GM23338 (cell line): ENCODE measurements around the gene USP46. TPM values are rescaled to one million over a fixed set of nuclear protein-coding genes. Genes with fewer than 3 reads are reported as not detected.

Experiments used
- ATAC-seq: fragments of 200-7000 bp; cut with Tn5 transposase; 3 replicates; pipeline ENCODE4 v1.9.1; 2020
- DNase-seq: peaks from one replicate; pipeline ENCODE4 v3.0.0-alpha.2; 2015; ENCODE audit warnings: low spot score
- H2AFZ ChIP-seq: fragments of 200-600 bp; sonication (generic); 2 replicates; pipeline ENCODE4 v1.8.0; 2016; ENCODE audit warnings: antibody characterized with exemption, mild to moderate bottlenecking, moderate library complexity
- H3F3A ChIP-seq: fragments of 200-600 bp; sonication (generic); replicated peaks from 2 replicates; pipeline ENCODE4 v1.8.0; 2017; ENCODE audit warnings: antibody characterized with exemption, mixed run types, low read depth
- H3K27ac ChIP-seq: fragments of 200-600 bp; sonication (generic); 2 replicates; pipeline ENCODE4 v1.6.1; 2016; ENCODE audit warnings: low read depth
- H3K27me3 ChIP-seq: fragments of 200-600 bp; sonication (generic); 2 replicates; pipeline ENCODE4 v1.8.0; 2016; ENCODE audit warnings: mild to moderate bottlenecking, mixed run types, moderate library complexity; ENCODE audit not compliant: insufficient read depth
- H3K36me3 ChIP-seq: fragments of 200-600 bp; sonication (generic); 2 replicates; pipeline ENCODE4 v1.8.0; 2016; ENCODE audit warnings: mild to moderate bottlenecking; ENCODE audit not compliant: insufficient read depth
- H3K4me1 ChIP-seq: fragments of 200-600 bp; sonication (generic); 2 replicates; pipeline ENCODE4 v1.8.0; 2016; ENCODE audit warnings: mild to moderate bottlenecking, moderate library complexity; ENCODE audit not compliant: insufficient read depth
- H3K4me2 ChIP-seq: fragments of 200-600 bp; sonication (generic); 2 replicates; pipeline ENCODE4 v1.7.1; 2017; ENCODE audit warnings: mixed run types
- H3K4me3 ChIP-seq: fragments of 200-600 bp; sonication (generic); 2 replicates; pipeline ENCODE4 v1.6.1; 2016; ENCODE audit warnings: mixed run types
- H3K79me2 ChIP-seq: fragments of 200-600 bp; sonication (generic); replicated peaks from 2 replicates; pipeline ENCODE4 v1.8.0; 2017; ENCODE audit warnings: mild to moderate bottlenecking; ENCODE audit not compliant: insufficient read depth
- H3K9me2 ChIP-seq: fragments of 200-600 bp; sonication (generic); 2 replicates; pipeline ENCODE4 v1.8.0; 2017; ENCODE audit not compliant: insufficient read depth
- H4K20me1 ChIP-seq: fragments of 200-600 bp; sonication (generic); replicated peaks from 2 replicates; pipeline ENCODE4 v1.8.0; 2017; ENCODE audit warnings: mild to moderate bottlenecking; ENCODE audit not compliant: insufficient read depth
- H3K27ac Mint-ChIP-seq: 2 replicates; pipeline ENCODE4 v1.8.0; 2020; ENCODE audit warnings: inconsistent platforms, mild to moderate bottlenecking, moderate library complexity, mixed read lengths
- H3K27me3 Mint-ChIP-seq: 3 replicates; pipeline ENCODE4 v1.8.0; 2022; ENCODE audit warnings: low read depth, mild to moderate bottlenecking, moderate library complexity, mixed read lengths, inconsistent platforms; ENCODE audit not compliant: insufficient read depth, poor library complexity
- H3K36me3 Mint-ChIP-seq: 3 replicates; pipeline ENCODE4 v1.8.0; 2021; ENCODE audit warnings: low read depth, mild to moderate bottlenecking, inconsistent platforms, moderate library complexity, mixed read lengths
- H3K4me1 Mint-ChIP-seq: 3 replicates; pipeline ENCODE4 v1.8.0; 2020; ENCODE audit warnings: mild to moderate bottlenecking, inconsistent platforms, mixed read lengths
- H3K4me3 Mint-ChIP-seq: 3 replicates; pipeline ENCODE4 v1.8.0; 2021; ENCODE audit warnings: moderate library complexity, mild to moderate bottlenecking, inconsistent platforms, mixed read lengths
- H3K9me3 Mint-ChIP-seq: 3 replicates; pipeline ENCODE4 v1.8.0; 2020; ENCODE audit warnings: moderate library complexity, mild to moderate bottlenecking, inconsistent platforms, mixed read lengths
- EZH2phosphoT487 ChIP-seq: fragments of 200-600 bp; sonication (generic); IDR thresholded peaks from one replicate; pipeline ENCODE4 v1.8.1; 2018; ENCODE audit warnings: antibody characterized with exemption; ENCODE audit not compliant: unreplicated experiment
- NANOG ChIP-seq: IDR thresholded peaks from 2 replicates; pipeline ENCODE4 v1.6.1; 2016; ENCODE audit warnings: antibody characterized with exemption, borderline replicate concordance
- STAT1 ChIP-seq: IDR thresholded peaks from one replicate; pipeline ENCODE4 v1.6.1; 2016; ENCODE audit warnings: antibody characterized with exemption; ENCODE audit not compliant: unreplicated experiment
- ZNF462 ChIP-seq: fragments of 250-450 bp; sonication (Bioruptor Pico); IDR thresholded peaks from 2 replicates; pipeline ENCODE4 v1.5.0; 2020; ENCODE audit warnings: mild to moderate bottlenecking, moderate library complexity
- polyA plus RNA-seq: library from polyadenylated mRNA; unstranded; fragments of >200 nt; fragmentation: Nextera tagmentation; extraction: Ambion mirVana; gene quantifications from 2 replicates; pipeline ENCODE4 v1.2.1, GENCODE V29; 2016
- total RNA-seq: library from RNA; depleted of rRNA; stranded (reverse); fragments of >200 nt; shearing (Covaris generic); gene quantifications from 2 replicates; pipeline ENCODE4 v1.2.3, GENCODE V29; 2014
- TF ChIP-seq, protein P1 (sequence below): IDR thresholded peaks from 2 replicates; pipeline ENCODE4 v1.6.1; 2016; ENCODE audit warnings: antibody characterized with exemption

USP46 gene
- total and polyA plus RNA-seq, 2 experiments from 2014 or later: 40.5 to 59.4 TPM

- TF ChIP-seq ZNF462 (CRISPR knock-in tag) (no peak), EZH2phosphoT487 (no peak), STAT1 (no peak)
Observed at GRCh38 chr4:52657292-52657617, 1.8 kb downstream of the USP46 start (continued).

- Histone ChIP-seq H3K79me2 (peaks cover 82% of the 10 kb centered on the region), H2AFZ (no peak overlapping the region), H3F3A (peaks cover 3% of the 10 kb centered on the region; the same call in 1 of the 2 replicates), H3K27ac (0 out of 2 replicates have a peak overlapping the region, but pooled peaks have one; percentile 18), H3K36me3 (no peaks in the 10 kb centered on the region), H3K9me2 (no peaks in the 10 kb centered on the region), H3K4me1 (peaks cover 41% of the 10 kb centered on the region), H4K20me1 (peaks cover 20% of the 10 kb centered on the region), H3K4me3 (0 out of 2 replicates have a peak overlapping the region, but pooled peaks have one; percentile 2), H3K4me2 (peak overlapping the region; percentile 94; the same call in 1 of the 2 replicates), H3K27me3 (peaks cover 6% of the 10 kb centered on the region)
- TF ChIP-seq NANOG: no peak
- TF ChIP-seq EZH2phosphoT487: no peak
- TF ChIP-seq, protein P1, sequence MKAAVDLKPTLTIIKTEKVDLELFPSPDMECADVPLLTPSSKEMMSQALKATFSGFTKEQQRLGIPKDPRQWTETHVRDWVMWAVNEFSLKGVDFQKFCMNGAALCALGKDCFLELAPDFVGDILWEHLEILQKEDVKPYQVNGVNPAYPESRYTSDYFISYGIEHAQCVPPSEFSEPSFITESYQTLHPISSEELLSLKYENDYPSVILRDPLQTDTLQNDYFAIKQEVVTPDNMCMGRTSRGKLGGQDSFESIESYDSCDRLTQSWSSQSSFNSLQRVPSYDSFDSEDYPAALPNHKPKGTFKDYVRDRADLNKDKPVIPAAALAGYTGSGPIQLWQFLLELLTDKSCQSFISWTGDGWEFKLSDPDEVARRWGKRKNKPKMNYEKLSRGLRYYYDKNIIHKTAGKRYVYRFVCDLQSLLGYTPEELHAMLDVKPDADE: no peak
- H3K4me1 Mint-ChIP-seq: peaks cover 50% of the 10 kb centered on the region
- peaks cover 8% of the 10 kb centered on the region for H3K27me3 Mint-ChIP-seq
- H3K36me3 Mint-ChIP-seq: peaks cover 28% of the 10 kb centered on the region
- ATAC-seq (no peak), DNase-seq (no peak)
- no peak overlapping the region for H3K4me3 Mint-ChIP-seq
- peaks cover 4% of the 10 kb centered on the region; the same call in 1 of the 3 replicates for H3K9me3 Mint-ChIP-seq
- H3K27ac Mint-ChIP-seq: no peak overlapping the region
Observed at GRCh38 chr4:52655506-52655905, 3.6 kb downstream of the USP46 start.
